ENCODE measurements around the gene PCCA. TPM values are rescaled to one million over a fixed set of nuclear protein-coding genes. Genes with fewer than 3 reads are reported as not detected.
A peak's percentile ranks its signal among the peaks of the same experiment; 100 is the strongest.

PCCA gene
- total RNA-seq, 4 donors from 2014 or later: 33.8 to 40.3 (median 39.0) TPM

- H3K27me3 ChIP-seq: no peaks in the 10 kb centered on the region
- H3K4me1 ChIP-seq: peaks cover 0 to 13% (median 0%) of the 10 kb centered on the region in 4 donors
- TF ChIP-seq POLR2A (IDR thresholded peaks at IDR 0.05; ENCODE audit: low read depth): no peak
- no peak for TF ChIP-seq EP300 (IDR thresholded peaks at IDR 0.05)
- TF ChIP-seq POLR2AphosphoS5 (IDR thresholded peaks at IDR 0.05): no peak
- TF ChIP-seq CTCF (IDR thresholded peaks at IDR 0.05): no peak
- 67% methylated on average over 7 of the region's 7 CpGs for WGBS
- no peaks in the 10 kb centered on the region for H3K36me3 ChIP-seq
- no peak overlapping the region for H3K4me3 ChIP-seq
- no peaks in the 10 kb centered on the region for H3K9me3 ChIP-seq
- DNase-seq (ENCODE audit: extremely low spot score): peak; percentile 85
- H3K27ac ChIP-seq (replicated peaks in 1 of 4): no peak overlapping the region
- intact Hi-C loops (cut with DNase I): no loop called here
These were observed 472.8 kb downstream of the PCCA start for GRCh38 chr13:100561599-100562204.

GRCh38 chr13:100563779-100564178 is 474.9 kb downstream of the PCCA start:
- TF ChIP-seq EP300 (IDR thresholded peaks at IDR 0.05) (no peak), POLR2A (IDR thresholded peaks at IDR 0.05; ENCODE audit: low read depth) (no peak), CTCF (IDR thresholded peaks at IDR 0.05) (no peak), POLR2AphosphoS5 (IDR thresholded peaks at IDR 0.05) (no peak)
- no peak overlapping the region for H3K4me3 ChIP-seq
- H3K4me1 ChIP-seq: peaks cover 0 to 13% (median 0%) of the 10 kb centered on the region in 4 donors
- no peaks in the 10 kb centered on the region for H3K9me3 ChIP-seq
- 93% methylated on average over 7 of the region's 7 CpGs for WGBS
- H3K36me3 ChIP-seq: no peaks in the 10 kb centered on the region
- intact Hi-C loops (cut with DNase I): no loop called here
- no peak overlapping the region for H3K27ac ChIP-seq (replicated peaks in 1 of 4)
- no peaks in the 10 kb centered on the region for H3K27me3 ChIP-seq
- DNase-seq (ENCODE audit: extremely low spot score): peak; percentile 39

GRCh38 chr13:100564444-100565223 is 475.7 kb downstream of the PCCA start:
- H3K27ac ChIP-seq (replicated peaks in 1 of 4): no peak overlapping the region
- DNase-seq (ENCODE audit: extremely low spot score): no peak
- WGBS: 92% methylated on average over 11 of the region's 13 CpGs
- no peak overlapping the region for H3K4me3 ChIP-seq
- H3K4me1 ChIP-seq: peaks cover 0 to 13% (median 0%) of the 10 kb centered on the region in 4 donors
- no peaks in the 10 kb centered on the region for H3K9me3 ChIP-seq
- intact Hi-C loops (cut with DNase I): no loop called here
- no peaks in the 10 kb centered on the region for H3K27me3 ChIP-seq
- no peak for TF ChIP-seq CTCF (IDR thresholded peaks at IDR 0.05)
- TF ChIP-seq POLR2A (IDR thresholded peaks at IDR 0.05; ENCODE audit: low read depth): no peak
- TF ChIP-seq POLR2AphosphoS5 (IDR thresholded peaks at IDR 0.05): no peak
- TF ChIP-seq EP300 (IDR thresholded peaks at IDR 0.05): no peak
- H3K36me3 ChIP-seq: no peaks in the 10 kb centered on the region

- no peaks in the 10 kb centered on the region for H3K9me3 ChIP-seq
- no peak overlapping the region for H3K27ac ChIP-seq (replicated peaks in 1 of 4)
- H3K27me3 ChIP-seq: no peaks in the 10 kb centered on the region
- no peak overlapping the region for H3K4me3 ChIP-seq
- no peak for TF ChIP-seq CTCF (IDR thresholded peaks at IDR 0.05)
- no peak for TF ChIP-seq EP300 (IDR thresholded peaks at IDR 0.05)
- no peak for TF ChIP-seq POLR2AphosphoS5 (IDR thresholded peaks at IDR 0.05)
- no peak for TF ChIP-seq POLR2A (IDR thresholded peaks at IDR 0.05; ENCODE audit: low read depth)
- 61% methylated on average over 8 of the region's 8 CpGs for WGBS
- no peaks in the 10 kb centered on the region for H3K36me3 ChIP-seq
- DNase-seq (ENCODE audit: extremely low spot score): no peak
- intact Hi-C loops (cut with DNase I): no loop called here
- H3K4me1 ChIP-seq: peaks cover 0 to 13% (median 0%) of the 10 kb centered on the region in 4 donors
These were observed 476.4 kb downstream of the PCCA start for GRCh38 chr13:100565286-100565685.

Data from esophagus muscularis mucosa (tissue), 4 donors.